Left lobe of liver (tissue), 2 donors: ENCODE data around the gene MAML2. TPM values are rescaled to one million over a fixed set of nuclear protein-coding genes. Genes with fewer than 3 reads are reported as not detected.

Source experiments
- ATAC-seq: fragments of 200-7000 bp; cut with Tn5 transposase; one replicate; pipeline ENCODE4 v1.9.1; 2020; ENCODE audit warnings: mild to moderate bottlenecking, moderate library complexity
- DNase-seq: peaks from one replicate; pipeline ENCODE4 v3.0.0-alpha.2; 2020; ENCODE audit warnings: low spot score
- total RNA-seq: library from RNA; stranded (reverse); gene quantifications from one replicate; pipeline ENCODE4 v1.2.1, GENCODE V29; 2021
- donor health status: DM: no; HTN: no; CAD: no; lungs with moderate emphysema.
- donor health status: DM: no; HTN: yes; CAD: no.

Gene MAML2
- total RNA-seq, 1 donor from 2014 or later: 1.0 TPM

- ATAC-seq: no peak
- DNase-seq: no peak
Observed at GRCh38 chr11:96110302-96110701, 232.7 kb downstream of the MAML2 start.

- ATAC-seq: no peak
- no peak for DNase-seq
Observed at GRCh38 chr11:96109331-96110030, 233.5 kb downstream of the MAML2 start.

- no peak for DNase-seq
- ATAC-seq: no peak
Observed at GRCh38 chr11:96107143-96107824, 235.7 kb downstream of the MAML2 start.

- no peak for DNase-seq
- no peak for ATAC-seq
Observed at GRCh38 chr11:96106645-96107044, 236.3 kb downstream of the MAML2 start.

GRCh38 chr11:96105944-96106343, 237.1 kb downstream of the MAML2 start:
- ATAC-seq: no peak

GRCh38 chr11:96105197-96105895, 237.6 kb downstream of the MAML2 start:
- no peak for DNase-seq
- no peak for ATAC-seq

More at GRCh38 chr11:96105944-96106343, 237.1 kb downstream of the MAML2 start:
- DNase-seq: no peak

- no peak for DNase-seq
- ATAC-seq: no peak
Observed at GRCh38 chr11:96104496-96104895, 238.5 kb downstream of the MAML2 start.

- DNase-seq: no peak
- no peak for ATAC-seq
Observed at GRCh38 chr11:96103721-96104120, 239.3 kb downstream of the MAML2 start.

- ATAC-seq (no peak), DNase-seq (no peak)
Observed at GRCh38 chr11:96103102-96103501, 239.9 kb downstream of the MAML2 start.

GRCh38 chr11:96102664-96103078, 240.3 kb downstream of the MAML2 start:
- DNase-seq: no peak
- no peak for ATAC-seq

- ATAC-seq (no peak), DNase-seq (no peak)
Observed at GRCh38 chr11:96101146-96101545, 241.8 kb downstream of the MAML2 start.

GRCh38 chr11:96098511-96099241, 244.3 kb downstream of the MAML2 start:
- ATAC-seq (no peak), DNase-seq (no peak)

- ATAC-seq (no peak), DNase-seq (no peak)
Observed at GRCh38 chr11:96097844-96098421, 245.1 kb downstream of the MAML2 start.

- DNase-seq (no peak), ATAC-seq (no peak)
Observed at GRCh38 chr11:96096360-96096759, 246.6 kb downstream of the MAML2 start.

GRCh38 chr11:96095884-96096303, 247.1 kb downstream of the MAML2 start:
- DNase-seq: no peak
- ATAC-seq: no peak

- DNase-seq: no peak
- no peak for ATAC-seq
Observed at GRCh38 chr11:96094156-96094555, 248.8 kb downstream of the MAML2 start.

- no peak for ATAC-seq
- no peak for DNase-seq
Observed at GRCh38 chr11:96092511-96092910, 250.5 kb downstream of the MAML2 start.

- ATAC-seq: no peak
Observed at GRCh38 chr11:96091476-96091875, 251.5 kb downstream of the MAML2 start.

GRCh38 chr11:96090711-96091110, 252.3 kb downstream of the MAML2 start:
- DNase-seq (no peak), ATAC-seq (peak; percentile 79)

More at GRCh38 chr11:96091476-96091875, 251.5 kb downstream of the MAML2 start:
- no peak for DNase-seq

GRCh38 chr11:96088914-96089313, 254.1 kb downstream of the MAML2 start:
- no peak for ATAC-seq
- DNase-seq: no peak

- DNase-seq (no peak), ATAC-seq (no peak)
Observed at GRCh38 chr11:96086111-96086510, 256.9 kb downstream of the MAML2 start.
